Stimulated activated CD4-positive, alpha-beta T cell treated with anti-CD3 and anti-CD28 coated beads, Interleukin-2, amount 100 ng/mL, for 24 hours (primary cell): ENCODE data around the gene SLIT3.

ENCODE experiments used
- DNase-seq, 2 donors: peaks; one replicate each; pipeline ENCODE4 v3.0.0-alpha.2; 2020

SLIT3 gene

DNA sequence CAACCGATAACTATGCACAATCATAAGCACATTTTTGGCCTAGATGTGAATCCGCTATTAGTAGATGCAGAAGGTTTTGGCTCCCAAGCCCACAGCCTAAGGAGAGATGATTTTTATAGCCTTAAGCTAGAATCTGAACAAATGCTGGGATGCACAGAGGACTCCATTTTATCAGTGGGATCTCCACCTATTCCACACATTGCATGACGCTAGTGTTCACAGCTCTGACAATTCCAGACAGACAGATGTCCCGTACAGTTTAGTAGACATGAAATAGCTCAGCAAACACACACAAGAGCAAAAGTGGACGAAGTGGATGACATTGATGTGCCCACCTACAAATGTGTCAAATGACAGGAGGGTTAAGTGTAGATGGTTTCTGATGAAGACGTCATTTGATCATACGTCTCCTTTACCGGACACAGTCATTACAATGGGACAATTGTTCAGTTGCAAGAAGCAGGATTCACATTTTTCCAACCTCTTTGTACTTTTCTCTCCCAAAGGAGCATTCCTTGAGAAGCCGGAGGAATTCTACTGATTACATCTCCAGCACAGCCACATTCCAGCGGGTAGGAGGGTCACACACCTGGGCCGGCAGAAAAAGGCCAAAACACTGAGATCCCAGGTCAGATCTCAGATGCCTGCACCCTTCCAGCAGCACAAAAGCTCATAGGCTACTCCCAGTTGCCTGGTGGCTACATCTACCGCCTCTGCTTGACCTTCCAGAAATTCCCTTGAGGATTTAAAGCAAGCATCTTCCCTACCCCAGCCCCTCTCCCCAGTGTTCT, 202.4 kb downstream of the SLIT3 start:
- no peak for DNase-seq

DNA sequence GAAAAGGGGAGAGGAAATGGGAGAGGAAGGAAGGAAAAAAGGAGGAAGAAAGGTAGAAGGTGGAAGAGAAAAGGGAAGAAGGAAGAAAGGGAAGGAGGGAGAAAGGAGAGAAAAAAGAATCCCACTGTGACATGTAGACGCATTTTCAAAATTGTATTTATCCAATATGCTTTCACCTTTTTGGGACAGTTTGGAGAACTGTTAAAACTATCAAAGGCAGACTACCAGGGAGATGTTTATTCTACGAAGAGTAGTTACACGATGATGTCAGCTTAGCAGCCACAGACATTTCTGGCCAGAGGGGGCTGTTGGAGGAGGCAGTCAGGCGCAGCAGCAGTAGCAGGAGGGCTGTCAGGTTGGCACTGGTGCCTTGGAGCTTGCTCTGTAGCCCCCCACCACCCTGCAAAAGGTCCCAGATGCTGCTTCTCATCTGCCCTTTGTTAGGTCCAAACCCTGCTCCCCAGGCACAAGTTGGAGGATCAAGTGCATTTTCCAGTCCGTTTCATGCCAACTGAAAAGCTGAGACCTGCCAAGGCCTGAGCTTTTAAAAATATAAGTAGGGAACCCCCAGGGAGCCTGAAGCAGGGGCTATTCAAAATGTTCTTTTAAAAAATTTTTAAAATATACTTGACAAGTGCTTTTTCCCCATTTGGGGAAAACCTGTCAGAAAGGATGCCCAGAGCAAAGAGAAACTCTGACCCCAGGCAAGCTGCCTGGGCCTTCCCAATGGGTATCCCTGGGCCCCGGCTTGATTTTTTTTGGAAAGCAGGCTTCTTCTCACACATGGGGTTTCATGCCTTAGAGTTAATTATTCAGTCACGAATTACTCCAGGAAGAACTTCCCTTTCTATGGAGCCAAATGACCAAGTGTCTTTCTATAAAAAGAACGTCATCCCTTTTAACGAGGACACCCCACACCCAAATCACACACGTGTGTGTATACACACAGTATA, 203.3 kb downstream of the SLIT3 start:
- DNase-seq, result no peak

DNA sequence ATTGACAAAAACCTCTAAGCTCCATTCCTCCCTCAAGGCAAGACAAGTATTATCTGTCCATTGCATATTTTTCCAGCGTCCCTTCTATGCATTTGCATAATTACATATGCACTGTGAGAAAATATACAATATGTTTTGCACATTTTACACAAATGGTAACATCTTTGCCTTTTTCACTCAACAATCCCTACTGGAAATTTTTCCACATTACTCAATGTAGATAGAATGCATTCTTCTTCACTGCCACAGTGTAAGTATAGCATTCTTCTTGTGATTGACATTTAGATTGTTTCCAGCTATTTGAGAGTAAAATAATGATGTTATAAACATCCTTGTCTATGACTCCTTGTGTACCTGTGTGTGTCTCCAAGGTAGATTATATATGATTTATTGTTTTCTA, 205.0 kb downstream of the SLIT3 start:
- no peak for DNase-seq

DNA sequence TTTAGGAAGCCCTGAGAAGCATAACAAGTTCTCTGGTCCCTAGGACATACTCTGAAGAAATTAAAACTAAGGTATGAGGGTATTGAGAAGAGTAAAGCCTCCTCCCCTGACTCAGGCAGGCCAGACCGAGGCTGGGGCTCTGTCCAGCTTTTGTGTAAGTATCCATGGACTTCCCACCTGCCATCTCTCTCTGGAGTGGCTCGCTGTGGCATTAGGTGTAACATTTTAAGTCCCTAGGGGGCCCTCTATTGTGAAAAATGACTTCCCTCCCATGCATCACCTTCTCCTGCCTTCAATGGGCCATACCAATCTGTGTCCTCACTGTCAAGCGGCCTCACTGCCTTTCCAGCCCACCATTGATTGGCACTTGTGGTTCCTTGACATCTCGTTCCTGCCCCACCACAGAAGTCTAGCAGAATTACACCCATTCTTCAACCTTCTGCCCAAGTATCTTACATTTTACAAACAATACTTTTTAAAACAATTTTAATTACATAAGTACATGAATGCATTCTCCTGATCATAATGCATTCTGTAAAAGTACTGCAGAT, 205.5 kb downstream of the SLIT3 start:
- DNase-seq, result no peak

DNA sequence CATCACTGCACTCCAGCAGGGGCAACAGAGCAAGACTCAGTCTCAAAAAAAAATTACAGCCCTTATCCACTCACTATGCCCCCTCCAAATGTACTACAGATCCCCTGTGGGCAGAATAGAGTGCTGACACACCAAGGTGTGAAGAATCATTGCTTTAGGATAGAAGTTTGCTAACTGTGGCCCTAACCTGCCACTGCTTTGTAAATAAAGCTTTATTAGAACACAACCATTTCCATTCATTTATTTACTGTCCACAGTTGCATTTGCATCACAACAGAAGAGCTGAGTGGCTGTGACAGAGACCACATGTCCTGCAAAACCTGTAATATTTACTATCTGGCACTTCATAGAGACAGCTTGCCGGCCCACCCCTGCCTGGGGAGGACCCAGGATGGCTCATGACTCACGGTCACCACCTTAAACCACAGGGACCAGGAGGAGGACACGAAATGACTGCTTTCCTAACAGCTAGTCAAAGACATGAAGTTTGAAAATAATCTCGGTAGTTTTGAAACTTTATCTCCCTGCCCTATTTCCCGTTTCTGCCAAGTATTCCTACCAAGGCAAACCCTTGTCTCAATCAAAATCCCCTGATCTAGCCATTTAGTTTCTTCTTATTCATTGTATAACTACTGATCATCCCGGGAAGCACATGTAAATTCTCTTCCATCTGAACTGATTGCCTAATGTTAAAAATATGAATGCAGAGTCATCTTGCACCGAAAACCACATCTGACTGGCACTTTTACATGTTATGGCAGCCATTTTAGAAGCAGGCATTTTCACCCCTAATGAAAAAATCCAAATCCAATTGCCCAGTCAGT, 206.1 kb downstream of the SLIT3 start:
- DNase-seq, result no peak

DNA sequence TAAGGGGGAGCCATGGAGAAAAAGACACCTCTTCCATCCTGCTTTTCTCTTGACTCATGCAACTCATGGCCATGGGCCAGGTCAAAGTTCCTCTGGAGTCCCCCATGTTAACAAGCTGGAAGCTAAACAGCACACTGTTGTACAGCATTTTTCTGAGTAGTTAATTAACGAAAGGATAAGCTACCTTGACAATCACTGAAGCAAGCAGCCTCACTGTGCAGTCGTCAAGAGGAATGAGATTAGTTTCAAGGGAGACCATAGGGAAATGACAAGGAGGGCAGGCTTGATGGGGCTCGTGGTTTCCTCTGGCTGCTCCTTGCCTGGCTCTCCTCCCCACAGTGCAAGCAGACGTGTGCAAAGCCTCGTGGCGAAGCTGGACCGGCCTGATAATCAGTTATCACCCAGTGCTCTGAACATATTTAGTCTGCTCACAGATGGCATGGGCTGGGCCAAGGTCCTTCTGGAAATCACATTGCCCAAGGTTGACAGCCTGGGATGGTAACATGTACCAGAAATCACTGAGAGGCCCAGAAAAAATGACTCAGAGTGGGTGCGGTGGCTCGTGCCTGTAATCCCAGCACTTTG, 209.5 kb downstream of the SLIT3 start:
- no peak for DNase-seq

DNA sequence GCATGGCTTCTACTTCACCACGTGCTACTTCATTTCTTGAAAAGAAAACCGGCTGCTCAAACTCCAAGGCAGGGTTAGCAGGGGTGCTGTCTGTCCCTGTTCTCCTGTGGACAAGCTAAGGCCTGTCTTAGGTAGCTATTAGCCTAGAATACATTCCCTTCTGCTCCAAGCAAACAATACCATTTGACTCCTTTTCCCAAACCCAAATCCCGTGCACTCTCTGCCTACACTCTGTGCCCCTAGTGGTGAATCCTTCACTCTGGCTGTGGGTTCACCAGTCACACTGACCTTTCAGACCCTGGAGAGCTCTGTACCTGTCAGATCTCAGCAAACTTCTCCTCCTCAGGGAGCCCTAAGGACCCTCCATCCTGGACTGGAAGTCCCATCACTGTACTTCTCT, 211.6 kb downstream of the SLIT3 start:
- DNase-seq, result no peak

DNA sequence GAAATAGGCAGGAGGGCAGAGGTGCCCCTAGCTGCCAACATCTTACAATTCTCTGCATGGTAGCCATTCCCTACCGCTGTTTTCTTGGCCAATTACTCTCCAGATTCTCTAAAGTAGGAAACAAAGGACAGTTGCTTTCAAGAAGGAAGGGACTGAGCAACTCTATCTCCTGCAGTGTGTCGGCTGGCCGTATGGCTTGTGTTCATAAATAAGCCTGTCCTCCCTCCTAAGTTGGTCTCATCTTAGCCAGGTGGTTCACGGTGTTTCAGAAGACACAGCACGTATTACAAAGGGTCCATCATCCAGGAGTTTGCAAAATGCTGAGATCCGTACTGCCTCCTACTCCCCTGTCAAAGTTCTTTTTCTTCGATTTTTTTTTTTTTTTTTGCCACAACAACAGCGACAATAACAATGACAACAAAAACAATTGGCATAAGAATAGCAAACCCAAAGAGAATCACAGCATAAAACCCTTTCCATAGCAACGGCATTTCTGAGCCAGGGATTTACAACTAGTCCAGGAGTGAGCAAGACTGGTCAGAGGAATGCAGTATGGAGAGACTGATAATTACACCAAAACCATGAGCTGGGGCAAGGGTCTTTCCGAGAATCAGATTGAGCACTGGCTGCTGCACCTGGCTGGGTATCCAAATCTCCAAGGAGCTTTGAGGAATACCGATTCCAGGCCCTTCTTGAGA, 212.8 kb downstream of the SLIT3 start:
- DNase-seq, result no peak

DNA sequence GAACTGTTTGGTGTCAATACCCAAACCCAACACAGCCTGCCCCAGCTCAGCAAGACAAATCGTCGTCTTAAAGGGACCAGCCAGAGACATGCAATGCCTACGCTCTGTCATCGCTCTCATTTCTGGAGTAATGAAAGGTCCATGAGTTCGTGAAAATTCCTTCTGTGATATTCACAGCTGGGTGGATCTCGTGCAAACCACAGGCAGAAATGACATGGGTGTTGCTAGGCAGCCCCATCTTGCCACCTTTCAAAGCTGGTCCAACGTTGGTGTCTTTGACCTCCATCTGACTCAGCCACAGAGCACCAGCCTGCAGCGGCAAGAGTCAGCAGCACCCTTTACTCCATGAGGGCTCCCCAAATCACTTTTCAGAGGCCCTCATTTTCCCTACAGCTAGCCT, 215.3 kb downstream of the SLIT3 start:
- no peak for DNase-seq

DNA sequence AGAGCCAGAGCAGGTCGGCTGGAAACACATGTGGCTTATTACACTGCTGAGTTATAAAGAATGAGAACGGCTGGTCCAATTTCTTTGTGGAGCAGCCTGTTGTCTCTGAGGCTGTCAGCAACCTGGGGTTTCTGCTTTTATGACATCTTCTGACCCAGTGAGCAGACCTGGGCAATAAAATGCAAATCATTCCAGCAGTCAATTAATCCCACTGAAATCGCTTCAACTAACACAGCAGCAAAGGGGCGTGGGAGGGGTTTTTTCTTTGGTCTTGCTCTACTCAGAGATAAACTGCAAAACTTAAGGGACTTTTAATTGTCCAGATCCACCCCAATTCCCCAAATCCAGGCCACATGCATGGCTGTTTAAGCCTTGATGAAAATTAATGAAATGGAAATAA, 215.7 kb downstream of the SLIT3 start:
- no peak for DNase-seq

DNA sequence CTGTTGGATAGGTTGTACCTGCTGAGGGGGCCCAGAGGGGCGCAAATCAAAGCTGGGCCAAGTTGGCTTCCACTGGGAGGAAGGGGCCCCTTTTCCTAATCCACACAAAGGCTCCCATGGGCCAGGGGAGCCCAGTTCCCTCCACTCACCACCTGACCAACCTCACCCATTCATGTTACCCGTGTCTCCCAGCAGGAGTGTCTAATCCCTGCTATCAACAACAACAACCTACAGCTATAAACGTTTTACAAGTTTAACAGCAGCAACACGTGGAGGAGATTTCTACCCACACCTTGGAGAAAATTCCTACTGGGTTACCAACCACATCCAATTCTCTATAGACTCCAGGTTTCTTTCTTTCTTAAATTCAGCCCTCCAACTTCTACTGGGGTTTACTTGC, 216.2 kb downstream of the SLIT3 start:
- DNase-seq, result no peak

DNA sequence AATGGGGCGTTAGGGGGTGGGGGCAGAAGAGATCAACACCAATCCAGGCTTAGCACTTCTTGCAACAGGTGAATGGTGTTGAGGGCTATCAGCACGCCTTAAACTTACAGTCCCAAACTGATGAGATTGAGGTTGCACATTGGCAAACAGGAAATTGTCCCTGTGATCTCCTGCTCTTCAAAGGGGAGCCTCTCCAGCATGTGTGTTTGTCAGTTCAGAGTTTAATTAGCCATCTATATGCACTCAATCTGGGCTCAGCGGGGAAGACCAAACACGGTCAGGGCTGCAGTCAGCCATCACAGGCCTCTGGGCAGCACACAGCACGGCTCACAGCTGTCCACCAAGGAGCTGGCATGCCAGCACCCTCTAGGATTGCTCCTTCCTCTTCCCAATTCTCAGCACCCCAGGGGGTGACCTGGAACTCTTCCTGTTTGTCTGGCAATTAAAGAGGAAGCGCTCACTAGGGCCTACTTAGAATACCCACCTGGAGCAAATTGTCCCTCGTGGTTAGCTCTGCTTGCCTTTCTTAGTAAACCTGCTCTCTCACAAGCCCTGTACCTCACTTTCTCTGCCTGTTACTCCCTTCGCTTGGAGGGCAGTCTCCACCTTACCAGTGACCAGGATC, 217.4 kb downstream of the SLIT3 start:
- DNase-seq, result no peak

DNA sequence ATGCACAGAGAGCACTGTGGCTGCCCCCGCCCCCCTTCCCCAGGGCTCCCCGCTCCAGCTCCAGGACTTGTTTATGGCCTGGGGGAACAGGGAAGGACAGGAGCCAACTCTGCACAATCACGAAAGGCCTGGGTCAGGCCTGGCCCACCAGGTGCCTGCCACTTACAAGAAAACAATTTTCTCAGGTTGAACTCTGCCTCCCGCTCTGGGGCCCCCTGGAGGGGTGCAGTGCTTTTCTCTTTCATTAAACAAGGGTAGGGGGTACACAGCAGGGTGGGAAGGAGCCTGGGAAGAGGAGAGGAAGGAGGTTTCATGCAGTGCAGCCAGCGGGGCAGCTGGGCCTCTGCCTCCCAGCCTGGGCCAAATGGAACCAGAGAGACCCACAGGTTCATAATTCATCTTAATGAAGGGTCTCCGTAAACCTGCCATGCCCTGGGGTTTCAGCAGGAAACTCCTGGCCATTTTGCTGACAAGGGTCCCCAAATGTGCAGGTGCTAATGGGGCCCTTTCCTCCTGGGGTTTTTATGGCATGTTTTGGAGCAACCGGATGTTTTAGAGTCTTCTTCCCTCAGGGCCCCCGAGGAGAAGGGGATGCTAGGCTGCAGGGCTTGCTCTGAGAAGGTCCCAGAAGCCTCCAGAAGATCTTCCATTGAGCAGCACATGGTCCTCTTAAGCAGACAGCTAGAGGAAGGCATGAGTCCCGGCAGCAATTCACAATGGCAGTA, 219.8 kb downstream of the SLIT3 start:
- no peak for DNase-seq

DNA sequence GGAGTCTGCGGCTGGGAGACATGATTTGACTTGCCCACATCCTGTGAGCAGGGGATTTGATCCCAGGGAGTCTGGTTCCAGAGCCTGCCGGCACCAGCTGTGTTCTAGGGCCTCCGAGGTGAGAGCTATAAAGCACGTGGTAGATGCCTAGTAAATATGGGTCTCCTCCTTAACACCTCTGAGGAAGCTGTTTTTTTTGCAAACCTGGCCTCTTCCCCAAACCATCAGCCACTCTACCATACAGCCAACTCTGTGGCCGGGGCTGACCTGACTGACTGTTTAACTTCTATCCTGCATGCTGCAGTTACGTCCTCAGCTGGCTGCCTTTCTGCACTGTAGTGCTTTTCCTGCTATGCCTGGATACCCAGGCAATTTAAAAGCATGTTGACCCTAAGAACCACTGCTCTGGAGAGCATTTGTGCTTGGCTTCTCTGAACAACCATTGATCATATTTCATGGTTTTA, 220.5 kb downstream of the SLIT3 start:
- no peak for DNase-seq

DNA sequence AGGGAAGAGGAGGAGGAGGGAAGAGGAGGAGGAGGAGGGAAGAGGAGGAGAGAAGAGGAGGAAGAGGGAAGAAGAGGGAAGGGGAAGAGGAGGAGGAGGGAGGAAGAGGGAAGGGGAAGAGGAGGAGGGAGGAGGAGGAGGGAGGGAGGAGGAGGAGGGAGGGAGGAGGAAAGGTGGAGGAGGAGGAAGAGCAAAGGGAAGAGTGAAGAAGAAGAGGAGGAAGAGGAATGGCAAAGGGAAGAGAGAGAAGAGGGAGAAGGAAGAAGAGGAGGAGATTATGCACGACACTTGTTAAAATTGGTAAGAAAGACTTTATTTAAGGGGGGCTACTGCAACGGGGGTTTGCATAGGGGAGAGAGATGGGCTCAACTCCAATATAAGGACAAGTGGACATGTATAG, 221.2 kb downstream of the SLIT3 start:
- DNase-seq, result no peak

DNA sequence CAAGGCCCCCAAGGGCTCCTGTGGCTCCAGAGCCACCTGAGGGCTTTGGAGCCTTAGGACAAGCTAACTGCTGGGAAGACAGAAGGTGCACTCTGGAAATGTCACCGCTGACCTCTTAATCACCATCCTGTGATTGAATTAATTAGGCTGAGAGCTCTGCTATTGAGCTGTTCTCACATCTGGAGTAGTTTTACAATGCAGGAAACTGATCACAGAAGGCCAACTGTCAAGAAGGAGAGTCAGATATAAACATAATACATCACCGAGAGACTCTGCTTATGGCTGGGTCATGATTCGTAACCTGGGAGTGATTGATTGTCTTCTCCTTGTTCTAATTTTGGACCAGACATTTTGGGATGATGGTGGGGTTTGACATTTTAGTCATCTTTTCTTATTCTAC, 226.1 kb downstream of the SLIT3 start:
- DNase-seq, result no peak

DNA sequence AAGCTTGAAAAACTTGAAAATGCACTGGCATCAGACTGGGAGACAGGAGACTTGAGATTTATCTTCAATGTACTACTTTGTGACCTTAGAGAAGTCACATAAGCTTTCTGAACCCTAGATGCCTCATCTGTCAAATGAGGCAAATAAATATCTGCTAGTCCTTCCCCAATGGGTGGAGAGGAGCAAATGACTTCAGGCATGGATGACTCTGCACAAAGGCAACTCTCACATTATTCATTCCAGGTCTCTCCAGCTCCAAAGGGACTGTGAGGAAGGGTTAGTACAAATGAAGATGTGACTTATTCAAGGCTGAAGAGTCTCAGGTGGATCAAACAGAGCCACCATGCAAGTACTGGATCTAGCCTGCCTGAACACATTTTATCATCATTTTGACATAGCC, 228.7 kb downstream of the SLIT3 start:
- no peak for DNase-seq

DNA sequence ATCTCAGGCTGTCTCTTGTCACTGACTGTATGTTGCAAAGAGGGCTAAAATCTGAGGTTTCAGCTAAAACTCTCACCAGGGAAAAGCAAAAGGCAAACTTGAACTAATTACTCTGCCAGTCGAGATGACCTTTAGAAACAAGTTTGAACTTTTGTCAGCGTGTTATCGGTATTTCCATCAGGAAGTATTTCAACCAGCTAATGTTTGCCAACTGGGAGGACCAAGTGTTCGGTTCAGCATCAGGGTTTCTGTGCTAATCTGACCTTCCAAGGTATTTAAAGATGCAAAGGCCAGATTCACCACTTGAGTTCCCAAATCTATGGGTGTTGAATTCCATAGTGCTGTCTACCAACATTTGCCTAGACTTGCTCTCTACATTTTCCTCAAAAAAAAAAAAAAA, 230.5 kb downstream of the SLIT3 start:
- DNase-seq, result no peak

DNA sequence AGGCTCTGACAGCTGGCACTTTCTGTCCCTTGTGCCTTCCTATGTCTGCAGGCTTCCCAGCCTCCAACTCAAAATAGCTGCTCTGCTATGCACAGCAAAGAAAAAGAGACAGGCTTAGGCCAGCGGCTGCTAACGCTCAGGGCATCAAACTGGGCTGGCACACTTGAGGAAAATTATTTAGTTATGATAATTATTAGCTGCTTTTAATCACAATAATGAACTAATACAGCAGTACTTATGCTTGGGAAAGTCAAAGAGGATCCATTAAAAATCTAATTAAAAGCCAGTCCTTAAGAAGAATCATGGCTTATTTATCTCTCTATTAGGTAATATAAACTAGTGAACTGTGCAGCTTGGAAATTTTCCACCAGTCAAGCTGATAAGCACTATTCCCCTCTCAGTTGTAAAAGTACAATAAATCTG, 233.2 kb downstream of the SLIT3 start:
- no peak for DNase-seq

DNA sequence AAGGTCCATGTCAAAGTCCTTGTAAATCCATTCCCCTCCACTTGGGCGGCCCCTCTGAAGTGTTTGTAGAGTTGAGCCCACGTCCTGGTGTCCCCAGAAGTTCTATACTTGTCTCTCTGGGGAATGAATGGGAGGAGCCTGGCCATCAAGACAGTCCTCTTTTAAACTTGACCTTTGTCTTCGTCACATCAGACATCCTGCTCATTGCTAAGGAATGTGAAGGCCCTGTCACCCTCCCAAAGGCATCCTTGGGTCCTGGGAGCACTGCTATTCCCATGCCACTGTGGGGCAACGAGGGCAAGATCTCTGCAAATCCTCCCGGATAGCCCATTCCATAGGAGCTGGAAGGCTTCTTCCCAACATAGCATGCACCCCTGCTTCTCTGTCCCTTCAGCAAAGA, 235.5 kb downstream of the SLIT3 start:
- no peak for DNase-seq

DNA sequence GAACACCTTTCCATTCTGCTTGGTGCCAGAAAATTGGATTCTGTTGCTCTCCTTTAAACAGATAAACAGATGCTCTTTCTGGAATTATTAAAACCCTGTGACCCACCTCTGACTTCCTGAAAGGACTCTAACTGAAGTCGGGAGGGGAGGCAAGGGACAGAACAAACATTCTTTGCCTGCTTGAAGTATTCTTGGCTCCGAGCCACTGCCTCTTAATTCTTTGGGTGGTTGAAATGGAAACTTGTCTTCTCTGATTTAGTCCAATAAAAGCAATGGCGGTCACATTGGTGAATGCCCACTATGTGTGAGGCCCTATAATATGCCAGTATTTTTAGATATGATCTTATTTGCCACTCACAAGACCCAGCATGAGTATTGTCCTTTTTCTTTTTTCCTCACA, 236.8 kb downstream of the SLIT3 start:
- DNase-seq, result no peak
